ENCODE measurements around the gene UTS2B.
A peak's percentile ranks its signal among the peaks of the same experiment; 100 is the strongest.

The UTS2B gene

GRCh38 chr3:191316876-191317603, 13.3 kb downstream of the UTS2B start:
- no peaks in the 10 kb centered on the region for H3K4me1 Mint-ChIP-seq
- no peaks in the 10 kb centered on the region for H3K9me3 Mint-ChIP-seq
- H3K27ac Mint-ChIP-seq: no peak overlapping the region
- no peaks in the 10 kb centered on the region for H3K27me3 Mint-ChIP-seq
- H3K4me3 Mint-ChIP-seq: no peak overlapping the region
- H3K36me3 Mint-ChIP-seq: no peaks in the 10 kb centered on the region
- ATAC-seq: peak; percentile 50

GRCh38 chr3:191314109-191314728, 16.1 kb downstream of the UTS2B start:
- H3K4me1 Mint-ChIP-seq: peaks cover 6% of the 10 kb centered on the region
- H3K4me3 Mint-ChIP-seq: no peak overlapping the region
- peaks cover 4% of the 10 kb centered on the region for H3K9me3 Mint-ChIP-seq
- ATAC-seq: no peak
- H3K27ac Mint-ChIP-seq: no peak overlapping the region
- no peaks in the 10 kb centered on the region for H3K36me3 Mint-ChIP-seq
- H3K27me3 Mint-ChIP-seq: no peaks in the 10 kb centered on the region

- Mint-ChIP-seq H3K27me3 (no peaks in the 10 kb centered on the region), H3K4me3 (no peak overlapping the region), H3K36me3 (no peaks in the 10 kb centered on the region), H3K27ac (no peak overlapping the region), H3K9me3 (peaks cover 4% of the 10 kb centered on the region), H3K4me1 (peaks cover 6% of the 10 kb centered on the region)
- no peak for ATAC-seq
Measured at GRCh38 chr3:191313296-191313695, 17.0 kb downstream of the UTS2B start.

GRCh38 chr3:191307341-191307740, 23.0 kb downstream of the UTS2B start:
- ATAC-seq: no peak
- Mint-ChIP-seq H3K4me1 (peaks cover 22% of the 10 kb centered on the region), H3K4me3 (no peak overlapping the region), H3K36me3 (no peaks in the 10 kb centered on the region), H3K27me3 (no peaks in the 10 kb centered on the region), H3K27ac (peak overlapping the region; percentile 37), H3K9me3 (peaks cover 4% of the 10 kb centered on the region)

- Mint-ChIP-seq H3K27me3 (no peaks in the 10 kb centered on the region), H3K4me1 (peaks cover 31% of the 10 kb centered on the region), H3K36me3 (no peaks in the 10 kb centered on the region), H3K9me3 (peaks cover 4% of the 10 kb centered on the region), H3K4me3 (no peak overlapping the region), H3K27ac (no peak overlapping the region)
- no peak for ATAC-seq
Measured at GRCh38 chr3:191306428-191306827, 23.9 kb downstream of the UTS2B start.

GRCh38 chr3:191303596-191303995, 26.7 kb downstream of the UTS2B start:
- no peak overlapping the region for H3K4me3 Mint-ChIP-seq
- no peaks in the 10 kb centered on the region for H3K36me3 Mint-ChIP-seq
- H3K27me3 Mint-ChIP-seq: no peaks in the 10 kb centered on the region
- H3K4me1 Mint-ChIP-seq: peaks cover 50% of the 10 kb centered on the region
- H3K9me3 Mint-ChIP-seq: no peaks in the 10 kb centered on the region
- ATAC-seq: no peak
- H3K27ac Mint-ChIP-seq: peak overlapping the region; percentile 93

GRCh38 chr3:191302451-191302850, 27.9 kb downstream of the UTS2B start:
- Mint-ChIP-seq H3K9me3 (no peaks in the 10 kb centered on the region), H3K36me3 (no peaks in the 10 kb centered on the region), H3K4me3 (no peak overlapping the region), H3K27ac (peak overlapping the region; percentile 93), H3K4me1 (peaks cover 57% of the 10 kb centered on the region), H3K27me3 (no peaks in the 10 kb centered on the region)
- no peak for ATAC-seq

- H3K4me1 Mint-ChIP-seq: peaks cover 63% of the 10 kb centered on the region
- no peaks in the 10 kb centered on the region for H3K36me3 Mint-ChIP-seq
- H3K4me3 Mint-ChIP-seq: peak overlapping the region; percentile 3
- H3K9me3 Mint-ChIP-seq: no peaks in the 10 kb centered on the region
- peak overlapping the region; percentile 93 for H3K27ac Mint-ChIP-seq
- H3K27me3 Mint-ChIP-seq: no peaks in the 10 kb centered on the region
- no peak for ATAC-seq
Measured at GRCh38 chr3:191301782-191302411, 28.4 kb downstream of the UTS2B start.

GRCh38 chr3:191301017-191301416, 29.3 kb downstream of the UTS2B start:
- H3K27me3 Mint-ChIP-seq: no peaks in the 10 kb centered on the region
- peak overlapping the region; percentile 93 for H3K27ac Mint-ChIP-seq
- H3K4me1 Mint-ChIP-seq: peaks cover 65% of the 10 kb centered on the region
- ATAC-seq: peak; percentile 82
- no peaks in the 10 kb centered on the region for H3K36me3 Mint-ChIP-seq
- no peaks in the 10 kb centered on the region for H3K9me3 Mint-ChIP-seq
- peak overlapping the region; percentile 30 for H3K4me3 Mint-ChIP-seq

GRCh38 chr3:191300422-191300821, 29.9 kb downstream of the UTS2B start:
- no peaks in the 10 kb centered on the region for H3K36me3 Mint-ChIP-seq
- peaks cover 61% of the 10 kb centered on the region for H3K4me1 Mint-ChIP-seq
- H3K27me3 Mint-ChIP-seq: no peaks in the 10 kb centered on the region
- H3K9me3 Mint-ChIP-seq: no peaks in the 10 kb centered on the region
- peak; percentile 68 for ATAC-seq
- peak overlapping the region; percentile 30 for H3K4me3 Mint-ChIP-seq
- H3K27ac Mint-ChIP-seq: peak overlapping the region; percentile 93

GRCh38 chr3:191298846-191299245, 31.5 kb downstream of the UTS2B start:
- Mint-ChIP-seq H3K36me3 (no peaks in the 10 kb centered on the region), H3K27me3 (no peaks in the 10 kb centered on the region), H3K4me1 (peaks cover 59% of the 10 kb centered on the region), H3K4me3 (no peak overlapping the region), H3K27ac (peak overlapping the region; percentile 93), H3K9me3 (no peaks in the 10 kb centered on the region)
- ATAC-seq: no peak

GRCh38 chr3:191296041-191296541, 34.2 kb downstream of the UTS2B start:
- no peaks in the 10 kb centered on the region for H3K27me3 Mint-ChIP-seq
- ATAC-seq: peak; percentile 93
- H3K9me3 Mint-ChIP-seq: no peaks in the 10 kb centered on the region
- H3K36me3 Mint-ChIP-seq: no peaks in the 10 kb centered on the region
- no peak overlapping the region for H3K4me3 Mint-ChIP-seq
- H3K27ac Mint-ChIP-seq: no peak overlapping the region
- peaks cover 53% of the 10 kb centered on the region for H3K4me1 Mint-ChIP-seq

GRCh38 chr3:191294291-191294690, 36.0 kb downstream of the UTS2B start:
- no peak overlapping the region for H3K4me3 Mint-ChIP-seq
- H3K27ac Mint-ChIP-seq: no peak overlapping the region
- peaks cover 51% of the 10 kb centered on the region for H3K4me1 Mint-ChIP-seq
- ATAC-seq: no peak
- no peaks in the 10 kb centered on the region for H3K36me3 Mint-ChIP-seq
- no peaks in the 10 kb centered on the region for H3K9me3 Mint-ChIP-seq
- H3K27me3 Mint-ChIP-seq: no peaks in the 10 kb centered on the region

GRCh38 chr3:191292243-191293015, 37.9 kb downstream of the UTS2B start:
- no peak for ATAC-seq
- H3K27ac Mint-ChIP-seq: peak overlapping the region; percentile 88
- no peaks in the 10 kb centered on the region for H3K36me3 Mint-ChIP-seq
- H3K4me1 Mint-ChIP-seq: peaks cover 38% of the 10 kb centered on the region
- peak overlapping the region; percentile 11 for H3K4me3 Mint-ChIP-seq
- no peaks in the 10 kb centered on the region for H3K9me3 Mint-ChIP-seq
- H3K27me3 Mint-ChIP-seq: no peaks in the 10 kb centered on the region
